Ecto neural progenitor cell (in vitro differentiated cells): Measurements from ENCODE around the gene CHD6.

ENCODE experiments used
- DNase-seq: peaks from one replicate; pipeline ENCODE4 v3.0.0-alpha.2; 2018; ENCODE audit warnings: low spot score

Gene CHD6

DNA sequence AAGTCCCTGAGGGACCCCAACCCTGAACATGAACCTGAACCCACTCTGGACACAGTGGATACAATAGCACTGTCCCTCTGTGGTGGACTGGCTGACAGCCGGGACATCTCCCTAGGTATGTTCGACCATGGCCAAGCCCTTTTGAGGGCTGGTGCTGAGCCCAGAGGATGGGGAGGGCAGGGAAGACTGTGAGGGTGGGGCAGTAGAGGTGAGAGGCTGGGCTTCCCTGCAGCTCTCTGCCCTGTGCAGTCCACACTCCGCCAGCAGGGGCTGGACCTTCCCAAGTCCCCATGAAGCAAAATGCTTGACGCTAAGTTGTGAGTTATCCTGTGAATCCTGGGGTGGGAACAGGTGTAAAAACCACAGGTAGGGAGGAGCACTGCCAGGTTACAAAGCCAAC is 266.1 kb downstream of the CHD6 start:
- no peak for DNase-seq
